ENCODE measurements around the gene SEC62. TPM values are rescaled to one million over a fixed set of nuclear protein-coding genes. Genes with fewer than 3 reads are reported as not detected.

SEC62 gene
- total RNA-seq, 3 donors from 2014 or later, result 55.1 to 101 (median 56.1) TPM

DNA sequence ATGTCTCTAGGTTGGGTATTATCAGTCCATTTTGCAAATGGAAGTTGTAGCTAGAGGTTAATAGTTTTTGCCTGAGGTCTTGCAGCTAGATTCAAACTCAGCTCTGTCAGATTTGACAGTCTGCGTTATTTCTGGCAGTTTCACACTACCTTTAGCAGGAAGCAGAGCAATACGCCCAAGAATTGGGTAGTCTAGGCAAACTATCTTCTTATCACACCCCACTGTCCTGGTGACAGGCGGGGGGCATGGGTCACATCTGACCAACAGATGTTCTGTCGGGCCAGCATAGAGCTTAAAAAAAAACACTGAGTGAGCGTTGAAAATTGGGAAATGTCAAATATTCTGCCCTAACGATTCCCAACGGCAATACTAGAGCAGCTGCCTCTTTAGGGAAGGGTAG lies 76.9 kb downstream of the SEC62 start:
- no peaks in the 10 kb centered on the region for H3K9me3 ChIP-seq
- intact Hi-C loops (cut with DNase I; ENCODE audit: low total_unique reads), result no loop called here
- H3K27ac ChIP-seq, result no peak overlapping the region
- peaks cover 0 to 4% of the 10 kb centered on the region in 2 donors for H3K27me3 ChIP-seq
- no peak overlapping the region for H3K4me3 ChIP-seq
- TF ChIP-seq, protein P1, sequence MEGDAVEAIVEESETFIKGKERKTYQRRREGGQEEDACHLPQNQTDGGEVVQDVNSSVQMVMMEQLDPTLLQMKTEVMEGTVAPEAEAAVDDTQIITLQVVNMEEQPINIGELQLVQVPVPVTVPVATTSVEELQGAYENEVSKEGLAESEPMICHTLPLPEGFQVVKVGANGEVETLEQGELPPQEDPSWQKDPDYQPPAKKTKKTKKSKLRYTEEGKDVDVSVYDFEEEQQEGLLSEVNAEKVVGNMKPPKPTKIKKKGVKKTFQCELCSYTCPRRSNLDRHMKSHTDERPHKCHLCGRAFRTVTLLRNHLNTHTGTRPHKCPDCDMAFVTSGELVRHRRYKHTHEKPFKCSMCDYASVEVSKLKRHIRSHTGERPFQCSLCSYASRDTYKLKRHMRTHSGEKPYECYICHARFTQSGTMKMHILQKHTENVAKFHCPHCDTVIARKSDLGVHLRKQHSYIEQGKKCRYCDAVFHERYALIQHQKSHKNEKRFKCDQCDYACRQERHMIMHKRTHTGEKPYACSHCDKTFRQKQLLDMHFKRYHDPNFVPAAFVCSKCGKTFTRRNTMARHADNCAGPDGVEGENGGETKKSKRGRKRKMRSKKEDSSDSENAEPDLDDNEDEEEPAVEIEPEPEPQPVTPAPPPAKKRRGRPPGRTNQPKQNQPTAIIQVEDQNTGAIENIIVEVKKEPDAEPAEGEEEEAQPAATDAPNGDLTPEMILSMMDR (IDR thresholded peaks at IDR 0.05), result no peak
- TF ChIP-seq POLR2AphosphoS5 (IDR thresholded peaks at IDR 0.05) (no peak), POLR2A (IDR thresholded peaks at IDR 0.05) (no peak)
- H3K36me3 ChIP-seq, result no peaks in the 10 kb centered on the region
- DNase-seq (ENCODE audit: low spot score in 2 of 2), result no peak
- H3K4me1 ChIP-seq, result no peaks in the 10 kb centered on the region

DNA sequence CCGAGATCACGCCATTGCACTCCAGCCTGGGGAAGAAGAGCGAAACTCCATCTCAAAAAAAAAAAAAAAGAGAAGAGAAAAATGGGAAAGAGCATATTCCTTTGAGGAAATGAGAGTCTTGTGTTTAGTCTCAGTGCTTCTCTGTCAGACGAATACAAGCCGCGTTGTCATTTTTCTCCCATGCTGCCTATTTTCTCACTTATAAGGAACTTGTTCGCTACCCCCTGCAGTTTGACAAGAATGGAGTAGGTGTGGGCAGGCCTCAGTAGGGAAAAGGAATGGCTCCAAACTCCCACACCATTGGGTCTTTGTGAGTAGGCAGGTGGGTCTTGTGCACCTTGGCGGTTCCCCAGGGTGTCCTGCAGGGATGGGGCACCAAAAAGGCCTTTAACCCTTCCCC lies 77.7 kb downstream of the SEC62 start:
- DNase-seq (ENCODE audit: low spot score in 2 of 2), result no peak
- no peak overlapping the region for H3K4me3 ChIP-seq
- no peaks in the 10 kb centered on the region for H3K36me3 ChIP-seq
- intact Hi-C loops (cut with DNase I; ENCODE audit: low total_unique reads), result no loop called here
- peak overlapping the region; percentile 64 to 69 for H3K27ac ChIP-seq
- H3K9me3 ChIP-seq, result no peaks in the 10 kb centered on the region
- H3K27me3 ChIP-seq, result no peaks in the 10 kb centered on the region
- no peaks in the 10 kb centered on the region for H3K4me1 ChIP-seq
- TF ChIP-seq POLR2A (IDR thresholded peaks at IDR 0.05), result no peak
- TF ChIP-seq, protein P1 (IDR thresholded peaks at IDR 0.05), result no peak
- TF ChIP-seq POLR2AphosphoS5 (IDR thresholded peaks at IDR 0.05), result no peak

DNA sequence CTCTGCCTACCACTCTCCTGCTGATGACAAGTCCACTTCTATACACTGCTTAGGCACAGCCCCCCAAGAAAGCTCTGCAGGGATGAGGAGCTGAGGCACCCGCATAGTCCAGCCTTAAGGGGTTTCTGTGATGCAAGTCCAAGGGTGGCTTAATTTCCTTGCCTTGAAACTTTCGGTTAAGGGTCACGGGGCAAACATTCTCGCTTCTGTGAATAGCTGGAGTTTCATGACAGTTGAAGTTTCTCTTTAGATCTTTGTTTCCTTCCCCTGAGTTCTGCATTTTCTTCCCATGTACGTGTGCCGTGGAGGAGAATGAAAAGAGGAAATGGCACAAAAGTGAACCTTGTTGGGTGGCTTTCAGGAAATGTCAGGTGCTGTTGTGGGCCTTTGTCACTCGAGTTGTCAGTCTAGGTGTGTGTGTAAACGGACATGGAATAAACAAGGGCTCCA lies 78.2 kb downstream of the SEC62 start:
- intact Hi-C loops (cut with DNase I; ENCODE audit: low total_unique reads), result no loop called here

DNA sequence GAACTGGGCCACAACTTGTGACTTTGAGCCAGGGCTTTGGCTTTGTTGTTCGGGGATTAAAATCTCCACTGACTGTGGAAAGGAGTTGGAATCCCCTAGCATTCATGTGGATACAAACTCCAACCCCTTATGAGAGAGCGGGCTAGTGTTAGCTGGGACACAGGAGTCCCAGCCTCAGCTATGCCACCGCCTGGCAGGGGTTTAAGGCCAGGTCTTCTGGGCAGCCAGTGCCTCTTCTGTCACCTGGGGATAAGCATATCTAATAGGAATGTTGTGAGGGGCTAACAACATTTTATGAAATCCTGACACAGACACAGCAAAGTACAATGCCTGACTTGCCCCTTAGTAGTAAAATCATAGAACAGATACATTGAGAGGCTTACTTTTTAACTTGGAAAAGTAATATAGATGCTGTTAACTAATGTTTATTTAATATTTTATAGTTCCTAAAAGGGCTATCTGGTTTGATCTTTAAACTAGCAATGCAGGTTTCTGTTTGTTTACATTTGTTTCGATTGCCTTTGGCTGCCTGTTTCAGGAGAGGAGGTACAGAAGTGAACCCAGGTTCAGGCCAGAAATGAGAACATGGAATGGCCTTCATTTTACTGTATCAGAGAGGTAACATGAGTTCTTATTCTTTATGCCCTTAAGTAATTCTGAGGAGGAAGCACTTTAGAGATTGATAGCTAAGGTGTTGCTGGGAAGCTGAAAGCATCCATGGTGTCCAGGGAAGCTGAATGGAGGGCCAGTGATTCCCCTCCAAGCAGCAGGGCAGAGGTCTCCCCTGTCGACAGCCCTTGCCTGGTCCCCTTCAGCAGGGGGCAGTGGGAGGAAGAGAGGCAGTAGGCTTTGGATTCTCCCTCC lies 79.9 kb downstream of the SEC62 start:
- no peak for TF ChIP-seq POLR2A (IDR thresholded peaks at IDR 0.05)
- TF ChIP-seq POLR2AphosphoS5 (IDR thresholded peaks at IDR 0.05), result no peak
- TF ChIP-seq, protein P1 (IDR thresholded peaks at IDR 0.05), result no peak
- no peaks in the 10 kb centered on the region for H3K27me3 ChIP-seq
- H3K4me3 ChIP-seq, result no peak overlapping the region
- H3K27ac ChIP-seq, result peak overlapping the region; percentile 66 to 82
- no peaks in the 10 kb centered on the region for H3K4me1 ChIP-seq
- no peaks in the 10 kb centered on the region for H3K36me3 ChIP-seq
- DNase-seq (ENCODE audit: low spot score in 2 of 2), result no peak
- intact Hi-C loops (cut with DNase I; ENCODE audit: low total_unique reads), result no loop called here
- H3K9me3 ChIP-seq, result no peaks in the 10 kb centered on the region

More for the DNA sequence above, 78.2 kb downstream of the SEC62 start:
- no peaks in the 10 kb centered on the region for H3K9me3 ChIP-seq
- H3K27ac ChIP-seq, result peak overlapping the region; percentile 64 to 69
- no peaks in the 10 kb centered on the region for H3K4me1 ChIP-seq
- no peaks in the 10 kb centered on the region for H3K36me3 ChIP-seq
- H3K27me3 ChIP-seq, result no peaks in the 10 kb centered on the region
- no peak for TF ChIP-seq POLR2AphosphoS5 (IDR thresholded peaks at IDR 0.05)
- TF ChIP-seq, protein P1 (IDR thresholded peaks at IDR 0.05), result no peak
- TF ChIP-seq POLR2A (IDR thresholded peaks at IDR 0.05), result no peak
- no peak for DNase-seq (ENCODE audit: low spot score in 2 of 2)
- no peak overlapping the region for H3K4me3 ChIP-seq

GRCh38 chr3:170047133-170047404 lies 80.5 kb downstream of the SEC62 start:
- no peaks in the 10 kb centered on the region for H3K27me3 ChIP-seq
- no peaks in the 10 kb centered on the region for H3K4me1 ChIP-seq
- H3K27ac ChIP-seq, result peak overlapping the region; percentile 66 to 68
- H3K4me3 ChIP-seq, result no peak overlapping the region
- DNase-seq (ENCODE audit: low spot score in 2 of 2), result no peak
- H3K9me3 ChIP-seq, result no peaks in the 10 kb centered on the region
- no peaks in the 10 kb centered on the region for H3K36me3 ChIP-seq
- TF ChIP-seq POLR2A (IDR thresholded peaks at IDR 0.05), result no peak
- TF ChIP-seq, protein P1 (IDR thresholded peaks at IDR 0.05), result no peak
- TF ChIP-seq POLR2AphosphoS5 (IDR thresholded peaks at IDR 0.05), result no peak
- intact Hi-C loops (cut with DNase I; ENCODE audit: low total_unique reads), result no loop called here

Measured in breast epithelium (tissue), 4 donors.